GM12873 (cell line): ENCODE measurements around the gene GALNT14.

Experiments
- TF ChIP-seq, protein P1 (sequence below): IDR thresholded peaks from 2 replicates; pipeline ENCODE4 v1.5.1; 2012; ENCODE audit warnings: low read depth, mild to moderate bottlenecking, moderate library complexity, low read length, control low read depth; ENCODE audit not compliant: insufficient read depth; ENCODE audit errors: missing control alignments

The GALNT14 gene

DNA sequence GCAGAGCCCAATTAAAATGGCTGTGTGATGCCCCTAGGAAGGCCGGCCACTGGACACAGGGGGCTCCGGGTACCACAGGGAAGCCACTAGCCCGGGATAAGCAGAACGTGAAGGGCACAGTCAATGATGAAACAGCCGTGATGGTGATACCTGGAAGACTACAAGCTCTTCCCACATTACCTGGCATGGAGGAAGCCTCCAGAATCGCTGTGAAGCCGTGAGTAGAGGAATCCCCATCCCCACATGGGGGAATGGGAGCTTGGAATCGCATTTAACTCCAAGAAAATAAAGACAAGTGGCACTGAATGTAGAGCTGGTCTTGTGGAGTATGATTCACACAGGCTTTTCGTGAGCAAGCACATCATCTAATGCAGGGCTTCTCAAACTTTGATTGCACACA is 16.1 kb downstream of the GALNT14 start:
- TF ChIP-seq, protein P1, sequence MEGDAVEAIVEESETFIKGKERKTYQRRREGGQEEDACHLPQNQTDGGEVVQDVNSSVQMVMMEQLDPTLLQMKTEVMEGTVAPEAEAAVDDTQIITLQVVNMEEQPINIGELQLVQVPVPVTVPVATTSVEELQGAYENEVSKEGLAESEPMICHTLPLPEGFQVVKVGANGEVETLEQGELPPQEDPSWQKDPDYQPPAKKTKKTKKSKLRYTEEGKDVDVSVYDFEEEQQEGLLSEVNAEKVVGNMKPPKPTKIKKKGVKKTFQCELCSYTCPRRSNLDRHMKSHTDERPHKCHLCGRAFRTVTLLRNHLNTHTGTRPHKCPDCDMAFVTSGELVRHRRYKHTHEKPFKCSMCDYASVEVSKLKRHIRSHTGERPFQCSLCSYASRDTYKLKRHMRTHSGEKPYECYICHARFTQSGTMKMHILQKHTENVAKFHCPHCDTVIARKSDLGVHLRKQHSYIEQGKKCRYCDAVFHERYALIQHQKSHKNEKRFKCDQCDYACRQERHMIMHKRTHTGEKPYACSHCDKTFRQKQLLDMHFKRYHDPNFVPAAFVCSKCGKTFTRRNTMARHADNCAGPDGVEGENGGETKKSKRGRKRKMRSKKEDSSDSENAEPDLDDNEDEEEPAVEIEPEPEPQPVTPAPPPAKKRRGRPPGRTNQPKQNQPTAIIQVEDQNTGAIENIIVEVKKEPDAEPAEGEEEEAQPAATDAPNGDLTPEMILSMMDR, result no peak

DNA sequence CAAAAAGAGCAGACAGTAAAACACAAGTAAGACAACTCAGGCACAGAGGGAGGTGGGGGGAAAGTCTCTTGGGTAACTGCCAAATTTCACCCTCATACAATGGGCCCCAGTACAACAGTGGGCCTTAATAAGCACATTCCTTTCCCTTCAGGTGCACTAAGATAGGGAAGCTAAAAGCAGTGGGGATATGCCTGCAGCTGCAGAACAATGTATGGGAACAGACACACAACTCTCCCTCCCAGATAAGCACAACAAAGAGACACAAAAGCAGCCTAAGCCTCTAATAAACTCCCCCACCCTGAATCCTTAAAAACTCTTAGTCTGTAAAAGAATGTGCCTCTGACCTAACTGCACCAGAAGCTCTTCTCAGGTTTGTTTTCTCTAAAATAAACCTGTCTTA is 24.5 kb downstream of the GALNT14 start:
- TF ChIP-seq, protein P1, result no peak

DNA sequence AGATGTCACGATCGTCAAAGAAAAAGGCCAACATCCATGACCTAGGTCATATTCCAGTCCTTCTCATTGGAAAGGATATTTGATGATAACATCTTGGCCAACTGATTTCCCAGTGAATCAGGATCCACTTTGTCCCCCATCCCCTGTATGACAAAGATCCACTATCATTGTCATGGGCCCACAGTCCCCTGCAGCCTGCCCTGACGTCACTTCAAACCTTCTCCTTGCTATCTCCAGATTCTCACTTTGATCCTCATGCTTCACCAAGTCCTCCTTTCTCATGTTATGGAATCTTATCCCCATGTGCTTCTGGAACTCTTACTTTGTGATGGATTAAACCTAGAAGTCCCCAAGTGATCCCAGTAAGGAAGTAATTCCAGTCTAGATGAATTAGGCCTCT is 25.7 kb downstream of the GALNT14 start:
- TF ChIP-seq, protein P1, result no peak

DNA sequence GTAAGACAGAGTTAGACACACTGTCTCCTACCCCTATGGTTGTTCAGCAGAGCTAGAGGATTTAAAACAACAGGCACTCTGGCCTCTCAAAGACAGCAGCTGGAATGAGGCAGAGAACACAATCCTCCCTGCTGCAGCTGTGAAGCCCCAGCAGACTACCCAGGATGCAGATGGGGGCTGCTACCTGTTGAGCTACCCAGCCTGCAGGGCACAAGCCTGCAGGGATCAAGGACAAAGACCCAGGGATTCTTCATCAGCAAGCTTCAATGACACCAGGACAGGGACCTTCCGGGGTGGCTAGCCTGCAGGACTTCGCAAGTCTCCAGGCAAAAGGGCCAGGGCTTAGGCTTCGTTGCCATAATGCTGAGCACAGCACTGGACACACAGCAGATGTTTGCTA is 27.2 kb downstream of the GALNT14 start:
- TF ChIP-seq, protein P1, result no peak

DNA sequence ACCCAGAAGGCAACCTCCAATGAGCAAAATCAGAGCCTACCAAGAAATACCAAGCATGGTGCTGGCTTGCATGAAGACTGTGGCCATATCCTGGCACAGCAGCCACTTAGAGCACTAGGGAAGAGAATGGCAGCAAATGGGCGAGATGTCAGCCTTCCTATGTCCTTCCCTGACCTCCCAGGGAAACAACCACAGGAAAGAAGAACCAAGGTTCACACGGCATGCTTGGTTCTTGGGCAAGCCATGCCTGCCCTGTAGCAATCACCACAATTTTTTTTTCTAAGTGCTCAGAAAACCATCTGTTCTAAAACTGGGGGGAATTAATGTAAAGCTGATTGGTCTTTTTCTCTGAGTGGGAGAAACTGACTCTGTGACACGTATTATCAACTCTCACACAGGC is 27.8 kb downstream of the GALNT14 start:
- TF ChIP-seq, protein P1, result no peak

DNA sequence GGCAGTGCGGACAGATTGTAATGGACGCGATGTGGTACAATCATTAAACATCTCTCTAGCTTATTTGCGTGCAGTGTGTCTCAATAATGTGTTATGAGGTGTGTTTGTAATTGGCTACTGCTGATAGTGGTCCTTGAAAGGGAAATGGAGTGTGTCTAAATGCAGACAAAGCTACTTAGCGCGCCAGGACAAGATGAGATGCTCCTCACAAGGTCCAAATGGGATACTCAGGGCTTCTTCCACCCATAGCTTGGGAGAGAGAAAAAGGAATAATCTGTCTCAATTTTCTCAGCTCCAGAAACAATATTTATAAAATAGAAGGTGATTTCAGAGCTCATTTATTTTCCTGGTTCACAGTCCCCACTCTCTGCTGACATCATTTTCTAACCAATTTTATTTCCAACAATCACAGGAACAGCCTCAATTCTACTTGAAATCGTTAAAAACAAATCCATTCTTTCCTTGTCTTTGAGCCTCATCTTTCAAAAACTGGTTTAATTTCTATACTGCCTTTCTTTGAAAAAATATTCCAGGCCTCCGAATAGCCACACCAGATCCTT is 28.5 kb downstream of the GALNT14 start:
- TF ChIP-seq, protein P1, result no peak

DNA sequence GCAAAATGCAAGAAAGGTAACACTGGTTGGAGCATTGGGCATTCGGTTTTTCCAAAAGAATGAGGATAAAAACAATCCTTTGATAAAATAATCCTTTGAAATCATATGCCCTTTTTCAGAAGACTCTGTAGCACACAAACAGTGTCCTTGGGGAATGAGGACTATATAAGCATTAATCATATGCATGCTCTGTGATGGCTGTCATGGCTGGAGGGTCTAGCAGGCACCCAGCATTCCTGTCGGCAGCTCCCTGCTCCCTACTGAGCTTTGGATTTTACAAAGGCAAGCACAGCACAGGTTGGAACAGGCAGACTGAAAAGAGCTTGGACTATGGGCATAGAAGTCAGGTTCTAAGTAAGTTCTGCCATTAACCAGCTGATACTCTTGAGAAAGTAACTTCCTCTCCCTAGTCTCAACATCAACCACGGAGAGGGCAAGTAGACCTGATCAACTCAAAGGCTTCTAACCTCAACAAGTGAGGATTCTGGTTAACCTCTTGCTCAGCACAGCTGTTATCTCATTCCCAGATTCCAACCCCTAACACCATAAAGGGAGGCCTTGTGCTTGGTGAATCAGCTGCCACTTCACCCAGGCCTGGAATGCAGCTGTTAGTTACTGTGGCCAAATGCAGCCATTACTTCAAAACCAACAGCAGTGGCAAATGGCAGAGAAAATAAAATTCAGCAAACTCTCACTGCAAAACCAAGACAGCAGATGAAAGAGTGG is 29.5 kb downstream of the GALNT14 start:
- TF ChIP-seq, protein P1, result no peak
